ENCODE measurements around the gene FKBP4. TPM values are rescaled to one million over a fixed set of nuclear protein-coding genes. Genes with fewer than 3 reads are reported as not detected.

Gene FKBP4
- total and polyA plus RNA-seq, 2 of the 8 experiments (the other 6 are each of a cell fraction or from before 2014, with no cell fraction given), result 72.6 to 243 TPM

GRCh38 chr12:2794191-2794735 is 507 bp upstream of the FKBP4 start (continued):
- TF ChIP-seq JUND (IDR thresholded peaks at IDR 0.05; ENCODE audit: low read length) (no peak), TBP (IDR thresholded peaks at IDR 0.05; ENCODE audit: low read depth, low read length) (peak; percentile 46; the same call in 1 of the 2 replicates), SIRT6 (IDR thresholded peaks at IDR 0.05; ENCODE audit: low read length) (no peak), GABPA (IDR thresholded peaks at IDR 0.05; ENCODE audit: borderline replicate concordance, insufficient read depth, low read length) (no peak), MAX (IDR thresholded peaks at IDR 0.05) (peak; percentile 46), ZNF274 (IDR thresholded peaks at IDR 0.05; ENCODE audit: borderline replicate concordance, extremely low read depth, low read length) (no peak), SIX5 (IDR thresholded peaks at IDR 0.05; ENCODE audit: low read depth, low read length) (no peak), RAD21 (IDR thresholded peaks at IDR 0.05 in 1 of 2, conservative IDR thresholded peaks at IDR 0.05 in 1 of 2; ENCODE audit: low read depth in 2 of 2, low read length in 2 of 2) (no peak), TAF1 (IDR thresholded peaks at IDR 0.05; ENCODE audit: low read depth, low read length) (peak; percentile 69; the same call in 1 of the 2 replicates), CHD2 (IDR thresholded peaks at IDR 0.05; ENCODE audit: low read length) (no peak), POLR2A (IDR thresholded peaks at IDR 0.05; ENCODE audit: control extremely low read depth in 1 of 2, low read depth in 2 of 2, low read length in 2 of 2) (peak in 1 of 2 experiments; percentile 64; a peak in 2 of 3 replicates), CBX5 (IDR thresholded peaks at IDR 0.05; ENCODE audit: low read depth, low read length) (no peak), MAFK (IDR thresholded peaks at IDR 0.05; ENCODE audit: low read depth, low read length) (no peak), CREB1 (IDR thresholded peaks at IDR 0.05) (no peak), KDM4A (IDR thresholded peaks at IDR 0.05; ENCODE audit: low read depth, low read length, severe bottlenecking) (peak; percentile 85), SIN3A (conservative IDR thresholded peaks at IDR 0.05 in 1 of 2, IDR thresholded peaks at IDR 0.05 in 1 of 2; ENCODE audit: low read depth in 1 of 2, low read length in 2 of 2) (no peak; a peak in 2 of 4 replicates), RBBP5 (IDR thresholded peaks at IDR 0.05; ENCODE audit: borderline replicate concordance, low read depth, low read length) (peak; percentile 98; the same call in 1 of the 2 replicates), RFX5 (IDR thresholded peaks at IDR 0.05; ENCODE audit: borderline replicate concordance, low read depth, low read length) (no peak), SAP30 (IDR thresholded peaks at IDR 0.05; ENCODE audit: insufficient read depth, insufficient replicate concordance, low read length) (no peak), CTBP2 (IDR thresholded peaks at IDR 0.05; ENCODE audit: borderline replicate concordance, insufficient read depth, insufficient read length, low read length) (peak; percentile 67), TAF7 (optimal IDR thresholded peaks at IDR 0.05; ENCODE audit: borderline replicate concordance, low read depth, low read length) (no peak)
